ENCODE results near the gene SCO1. TPM values are rescaled to one million over a fixed set of nuclear protein-coding genes. Genes with fewer than 3 reads are reported as not detected.

Gene SCO1
- total and polyA plus RNA-seq, 10 of the 15 experiments (the other 5 are each of a cell fraction or from before 2014, with no cell fraction given) = 8.2 to 73.0 (median 37.1) TPM

- SMC1A ChIA-PET (ENCODE audit: uncharacterized antibody, unreplicated experiment) = no interaction called here
- intact Hi-C loops (cut with micrococcal nuclease; ENCODE audit: unreplicated experiment) = no loop called here
- POLR2A ChIA-PET = no interaction called here
Observed at GRCh38 chr17:10725262-10725661, 27.9 kb upstream of the SCO1 start.

More at GRCh38 chr17:10725262-10725661, 27.9 kb upstream of the SCO1 start:
- ATAC-seq (no peak), DNase-seq (ENCODE audit: low read depth, low spot score) (no peak), FAIRE-seq (no peak)
- Histone ChIP-seq H3K4me1 (ENCODE audit: control insufficient read depth, insufficient read depth, low read length) (no peaks in the 10 kb centered on the region), H3K9ac (ENCODE audit: control insufficient read depth, insufficient read depth, low read length) (no peak overlapping the region), H3K4me3 (no peak overlapping the region), H3K4me2 (ENCODE audit: control insufficient read depth, insufficient read depth) (no peak overlapping the region), H3K27ac (ENCODE audit: control insufficient read depth, insufficient read depth) (no peak overlapping the region), H4K20me1 (ENCODE audit: control insufficient read depth, insufficient read depth) (no peaks in the 10 kb centered on the region), H3K9me3 (replicated peaks; ENCODE audit: control insufficient read depth, insufficient read depth, low read length) (no peaks in the 10 kb centered on the region), H3K27me3 (replicated peaks in 1 of 2; ENCODE audit: control insufficient read depth in 2 of 2, insufficient read depth in 2 of 2, low read length in 1 of 2) (no peaks in the 10 kb centered on the region; a peak in 2 of 4 replicates), H3K79me2 (ENCODE audit: control insufficient read depth, insufficient read depth, low read length) (no peaks in the 10 kb centered on the region), H3K36me3 (ENCODE audit: control insufficient read depth in 2 of 2, insufficient read depth in 2 of 2, low read length in 1 of 2) (no peaks in the 10 kb centered on the region), H2AFZ (ENCODE audit: control insufficient read depth, low read depth, low read length) (no peak overlapping the region)
- WGBS (ENCODE audit: insufficient coverage, insufficient replicate concordance, low lambda C conversion rate, missing lambda C conversion rate) = 47% methylated on average over 3 of the region's 3 CpGs
- BruUV-seq (replicated peaks) = no TSS peak
- ChIA-PET RAD21 (ENCODE audit: unreplicated experiment) (no interaction called here), CTCF (no interaction called here)
- no peak for TF ChIP-seq SIX5 (IDR thresholded peaks at IDR 0.05; ENCODE audit: low read depth, low read length, severe bottlenecking)
- no peak for TF ChIP-seq HDGF (IDR thresholded peaks at IDR 0.05)
- TF ChIP-seq BCL3 (IDR thresholded peaks at IDR 0.05; ENCODE audit: borderline replicate concordance, insufficient read depth, low read depth, low read length, poor library complexity, severe bottlenecking) = no peak
- TF ChIP-seq YBX1 (IDR thresholded peaks at IDR 0.05) = no peak
- TF ChIP-seq BCL11A (IDR thresholded peaks at IDR 0.05; ENCODE audit: low read depth, low read length) = no peak
- TF ChIP-seq CHD2 (IDR thresholded peaks at IDR 0.05; ENCODE audit: borderline replicate concordance, low read depth, low read length) = no peak
- no peak for TF ChIP-seq RCOR1 (conservative IDR thresholded peaks at IDR 0.05; ENCODE audit: low read depth, low read length)
- TF ChIP-seq NFXL1 (IDR thresholded peaks at IDR 0.05; ENCODE audit: borderline replicate concordance) = no peak
- no peak for TF ChIP-seq KAT2A (conservative IDR thresholded peaks at IDR 0.05; ENCODE audit: control insufficient read depth, low read depth, low read length)
- TF ChIP-seq MXI1 (IDR thresholded peaks at IDR 0.05; ENCODE audit: low read depth, low read length) = no peak
- TF ChIP-seq TCF12 (IDR thresholded peaks at IDR 0.05; ENCODE audit: low read depth, low read length) = no peak
- no peak for TF ChIP-seq YY1 (IDR thresholded peaks at IDR 0.05; ENCODE audit: low read depth, low read length)
- TF ChIP-seq IRF4 (IDR thresholded peaks at IDR 0.05; ENCODE audit: low read depth, low read length) = no peak
- in situ Hi-C loops (cut with MboI) = no loop called here

Data from GM12878 (cell line).